ENCODE data around the gene MTA1.

- TF ChIP-seq POLR2A (IDR thresholded peaks at IDR 0.05; ENCODE audit: low read length) = no peak
- no peak for TF ChIP-seq GATA1 (IDR thresholded peaks at IDR 0.05; ENCODE audit: low read depth, low read length)
Measured at GRCh38 chr14:105408592-105408991, 11.0 kb upstream of the MTA1 start.
